ENCODE results near the gene TMEM184C. TPM values are rescaled to one million over a fixed set of nuclear protein-coding genes. Genes with fewer than 3 reads are reported as not detected.

Gene TMEM184C
- total RNA-seq, 2 donors from 2014 or later = 15.8 to 20.8 TPM

DNA sequence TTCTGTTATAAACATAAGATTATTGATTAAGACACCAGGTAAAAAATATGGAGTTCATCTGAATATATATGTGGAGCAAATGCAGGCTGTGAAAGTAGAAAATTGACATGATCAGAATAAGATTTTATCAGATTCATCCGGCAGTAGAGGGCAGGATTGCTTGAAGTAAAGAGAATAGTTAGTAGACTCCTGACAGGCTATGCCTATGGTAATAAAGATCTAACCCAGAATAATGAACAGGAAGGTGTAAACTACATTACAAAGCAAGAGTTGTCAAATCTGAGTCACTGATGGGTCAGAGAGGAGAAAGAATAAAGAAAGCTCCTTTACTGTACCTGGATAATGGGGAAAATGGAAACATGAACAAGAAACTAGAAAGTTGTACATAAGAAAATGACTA, 20.8 kb upstream of the TMEM184C start:
- peak overlapping the region in 1 of 4 donors; percentile 69 for H3K27ac ChIP-seq
- 70 to 78% methylated on average over 1 of the region's 1 CpG for WGBS, 2 donors
- no peaks in the 10 kb centered on the region for H3K9me3 ChIP-seq
- intact Hi-C loops (cut with DNase I) = no loop called here
- no peaks in the 10 kb centered on the region for H3K27me3 ChIP-seq
- H3K36me3 ChIP-seq (replicated peaks in 1 of 2; ENCODE audit: insufficient read depth in 1 of 2, low read depth in 2 of 2) = no peaks in the 10 kb centered on the region
- H3K4me3 ChIP-seq = no peak overlapping the region
- peak in 1 of 7 experiments; percentile 5 for TF ChIP-seq CTCF (IDR thresholded peaks at IDR 0.05)
- no peak for TF ChIP-seq POLR2A (IDR thresholded peaks at IDR 0.05)
- ATAC-seq = no peak
- H3K4me1 ChIP-seq = peaks cover 14% of the 10 kb centered on the region
- no peak for DNase-seq

- DNase-seq = peak; percentile 61 to 84 (median 80)
- intact Hi-C loops (cut with DNase I) = no loop called here
- Histone ChIP-seq H3K36me3 (replicated peaks in 1 of 2; ENCODE audit: insufficient read depth in 1 of 2, low read depth in 2 of 2) (no peaks in the 10 kb centered on the region), H3K4me1 (peaks cover 14% of the 10 kb centered on the region), H3K27ac (peak overlapping the region in 3 of 4 donors; percentile 31 to 69 (median 57)), H3K27me3 (no peaks in the 10 kb centered on the region), H3K4me3 (no peak overlapping the region), H3K9me3 (no peaks in the 10 kb centered on the region)
- TF ChIP-seq CTCF (IDR thresholded peaks at IDR 0.05) = no peak
- TF ChIP-seq POLR2A (IDR thresholded peaks at IDR 0.05) = no peak
- 17 to 43% methylated on average over 1 of the region's 1 CpG for WGBS, 2 donors
- ATAC-seq = peak; percentile 88
Observed at GRCh38 chr4:147596981-147597380, 20.2 kb upstream of the TMEM184C start.

- H3K9me3 ChIP-seq = no peaks in the 10 kb centered on the region
- H3K36me3 ChIP-seq (replicated peaks in 1 of 2; ENCODE audit: insufficient read depth in 1 of 2, low read depth in 2 of 2) = no peaks in the 10 kb centered on the region
- peak overlapping the region in 3 of 4 donors; percentile 31 to 69 (median 57) for H3K27ac ChIP-seq
- no peaks in the 10 kb centered on the region for H3K27me3 ChIP-seq
- TF ChIP-seq POLR2A (IDR thresholded peaks at IDR 0.05) = no peak
- TF ChIP-seq CTCF (IDR thresholded peaks at IDR 0.05) = no peak
- H3K4me3 ChIP-seq = no peak overlapping the region
- intact Hi-C loops (cut with DNase I) = no loop called here
- WGBS, 2 donors = 69% methylated on average over 2 of the region's 2 CpGs
- DNase-seq (no peak), ATAC-seq (no peak)
- peaks cover 14% of the 10 kb centered on the region for H3K4me1 ChIP-seq
Observed at GRCh38 chr4:147597561-147597960, 19.6 kb upstream of the TMEM184C start.

DNA sequence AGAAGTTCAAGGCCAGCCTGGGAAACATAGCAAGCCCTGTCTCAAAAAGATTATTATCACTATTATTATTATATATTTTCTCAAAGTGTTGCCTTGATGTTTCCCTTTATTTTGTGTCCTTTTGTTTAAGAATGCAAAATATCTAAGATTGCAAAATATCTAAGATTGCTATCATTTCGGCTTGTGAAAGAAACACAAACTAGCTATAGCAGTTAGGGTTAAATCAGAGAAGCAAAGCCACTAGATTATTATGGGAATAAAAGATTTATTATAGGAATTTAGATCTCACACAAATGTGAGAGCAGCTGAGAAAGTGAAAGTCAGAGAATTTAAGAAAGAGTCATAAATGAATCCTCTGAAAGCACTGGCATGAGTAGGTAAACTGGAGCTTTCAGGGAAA, 18.0 kb upstream of the TMEM184C start:
- Histone ChIP-seq H3K27me3 (no peaks in the 10 kb centered on the region), H3K9me3 (no peaks in the 10 kb centered on the region), H3K27ac (no peak overlapping the region), H3K4me3 (no peak overlapping the region), H3K4me1 (peaks cover 14% of the 10 kb centered on the region), H3K36me3 (replicated peaks in 1 of 2; ENCODE audit: insufficient read depth in 1 of 2, low read depth in 2 of 2) (no peaks in the 10 kb centered on the region)
- intact Hi-C loops (cut with DNase I) = no loop called here
- ATAC-seq = no peak
- DNase-seq = no peak
- 61 to 89% methylated on average over 1 of the region's 1 CpG for WGBS, 2 donors
- TF ChIP-seq CTCF (IDR thresholded peaks at IDR 0.05) (no peak), POLR2A (IDR thresholded peaks at IDR 0.05) (no peak)

- intact Hi-C loops (cut with DNase I) = no loop called here
- H3K27ac ChIP-seq = no peak overlapping the region
- no peaks in the 10 kb centered on the region for H3K9me3 ChIP-seq
- H3K4me1 ChIP-seq = peaks cover 14% of the 10 kb centered on the region
- WGBS, 2 donors = 68 to 84% methylated on average over 3 of the region's 3 CpGs
- no peaks in the 10 kb centered on the region for H3K27me3 ChIP-seq
- H3K36me3 ChIP-seq (replicated peaks in 1 of 2; ENCODE audit: insufficient read depth in 1 of 2, low read depth in 2 of 2) = no peaks in the 10 kb centered on the region
- no peak overlapping the region for H3K4me3 ChIP-seq
- no peak for DNase-seq
- TF ChIP-seq POLR2A (IDR thresholded peaks at IDR 0.05) (no peak), CTCF (IDR thresholded peaks at IDR 0.05) (no peak)
- no peak for ATAC-seq
Observed at GRCh38 chr4:147599769-147600168, 17.4 kb upstream of the TMEM184C start.

Measured in body of pancreas (tissue), 4 donors.